ENCODE data around the gene NPY1R. TPM values are rescaled to one million over a fixed set of nuclear protein-coding genes. Genes with fewer than 3 reads are reported as not detected.

NPY1R gene
- total RNA-seq, 2 donors from 2014 or later = not detected

- Mint-ChIP-seq H3K4me1 (ENCODE audit: low read depth) (peaks cover 14% of the 10 kb centered on the region), H3K9me3 (no peaks in the 10 kb centered on the region), H3K27ac (no peak overlapping the region), H3K4me3 (peak overlapping the region; percentile 18 to 40), H3K27me3 (ENCODE audit: low read depth) (peaks cover 48% of the 10 kb centered on the region), H3K36me3 (ENCODE audit: insufficient read depth in 2 of 2) (no peaks in the 10 kb centered on the region)
- ATAC-seq (replicated peaks in 1 of 2) (no peak), DNase-seq (no peak)
These were observed 1.3 kb downstream of the NPY1R start for GRCh38 chr4:163330916-163331628.

DNA sequence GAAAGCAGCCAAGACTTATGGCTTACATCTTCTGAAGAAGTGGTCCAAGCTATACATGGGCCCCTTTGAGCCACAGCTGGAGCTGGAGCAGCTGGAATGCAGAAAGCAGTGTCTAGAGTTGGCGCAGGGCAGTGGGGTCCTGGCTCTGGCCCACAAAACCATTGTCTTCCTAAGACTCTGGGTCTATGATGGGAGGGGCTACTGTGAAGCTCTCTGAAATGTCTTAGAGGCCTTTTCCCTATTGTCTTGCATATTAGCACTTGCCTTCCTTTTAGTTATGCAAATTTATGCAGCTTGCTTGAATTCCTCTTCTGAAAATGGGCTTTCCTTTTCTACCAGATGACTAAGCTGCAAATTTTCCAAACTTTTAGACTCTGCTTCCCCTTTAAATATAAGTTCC lies 15.3 kb downstream of the NPY1R start:
- Mint-ChIP-seq H3K4me1 (ENCODE audit: low read depth) (no peaks in the 10 kb centered on the region), H3K9me3 (peaks cover 14 to 23% of the 10 kb centered on the region in 2 donors), H3K27me3 (ENCODE audit: low read depth) (peaks cover 12% of the 10 kb centered on the region), H3K4me3 (no peak overlapping the region), H3K27ac (no peak overlapping the region), H3K36me3 (ENCODE audit: insufficient read depth in 2 of 2) (peaks cover 5 to 7% of the 10 kb centered on the region in 2 donors)
- DNase-seq = no peak
- no peak for ATAC-seq (replicated peaks in 1 of 2)

DNA sequence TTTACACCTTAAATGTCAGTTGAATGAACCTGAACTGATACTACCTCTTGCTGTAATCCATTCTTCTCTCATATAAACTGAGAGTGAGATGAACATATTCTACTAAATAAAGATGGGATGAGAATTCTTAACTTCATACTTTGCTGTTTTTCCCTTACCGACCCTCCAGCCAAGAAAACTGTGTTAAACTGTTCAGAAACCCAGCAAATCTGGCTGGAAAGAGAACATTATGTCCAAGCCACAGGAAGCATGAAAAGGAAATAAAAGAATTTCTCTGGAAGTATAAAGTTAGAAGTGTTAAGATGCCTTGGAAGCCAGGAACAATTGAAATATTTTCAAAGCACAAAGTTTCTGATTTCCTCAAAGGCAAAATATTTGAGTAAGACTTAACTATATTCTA lies 22.9 kb downstream of the NPY1R start:
- H3K4me1 Mint-ChIP-seq (ENCODE audit: low read depth) = no peaks in the 10 kb centered on the region
- H3K27ac Mint-ChIP-seq = no peak overlapping the region
- H3K9me3 Mint-ChIP-seq = peaks cover 3% of the 10 kb centered on the region in 2 donors
- H3K27me3 Mint-ChIP-seq (ENCODE audit: low read depth) = no peaks in the 10 kb centered on the region
- no peak overlapping the region for H3K4me3 Mint-ChIP-seq
- DNase-seq (no peak), ATAC-seq (replicated peaks in 1 of 2) (no peak)
- H3K36me3 Mint-ChIP-seq (ENCODE audit: insufficient read depth in 2 of 2) = no peaks in the 10 kb centered on the region

GRCh38 chr4:163303069-163303468 lies 29.3 kb downstream of the NPY1R start:
- peaks cover 0 to 1% of the 10 kb centered on the region in 2 donors for H3K9me3 Mint-ChIP-seq
- ATAC-seq (replicated peaks in 1 of 2) (no peak), DNase-seq (no peak)
- no peak overlapping the region for H3K4me3 Mint-ChIP-seq
- no peaks in the 10 kb centered on the region for H3K4me1 Mint-ChIP-seq (ENCODE audit: low read depth)
- no peaks in the 10 kb centered on the region for H3K27me3 Mint-ChIP-seq (ENCODE audit: low read depth)
- H3K36me3 Mint-ChIP-seq (ENCODE audit: insufficient read depth in 2 of 2) = no peaks in the 10 kb centered on the region
- no peak overlapping the region for H3K27ac Mint-ChIP-seq

DNA sequence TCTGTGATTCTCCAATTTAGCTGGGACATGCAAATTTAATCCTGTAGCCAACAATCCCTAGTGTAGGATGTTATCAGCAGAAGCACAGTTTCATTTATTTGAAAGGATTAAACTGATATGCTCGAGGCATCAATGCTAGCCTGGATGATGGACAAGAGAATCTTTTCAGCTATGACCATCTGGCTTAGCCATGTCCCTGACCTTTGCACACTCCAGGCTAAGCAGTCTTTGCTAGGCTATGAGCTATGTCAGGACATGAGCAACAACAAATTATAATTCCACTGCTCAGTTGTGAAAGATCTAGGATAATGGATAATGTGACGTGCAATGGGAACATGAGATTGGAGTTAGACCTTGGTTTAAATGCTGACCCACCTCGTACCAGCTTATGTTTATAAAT lies 32.0 kb downstream of the NPY1R start:
- Mint-ChIP-seq H3K9me3 (peaks cover 0 to 1% of the 10 kb centered on the region in 2 donors), H3K4me1 (ENCODE audit: low read depth) (no peaks in the 10 kb centered on the region), H3K36me3 (ENCODE audit: insufficient read depth in 2 of 2) (no peaks in the 10 kb centered on the region), H3K4me3 (no peak overlapping the region), H3K27ac (no peak overlapping the region), H3K27me3 (ENCODE audit: low read depth) (no peaks in the 10 kb centered on the region)
- DNase-seq (no peak), ATAC-seq (replicated peaks in 1 of 2) (no peak)

DNA sequence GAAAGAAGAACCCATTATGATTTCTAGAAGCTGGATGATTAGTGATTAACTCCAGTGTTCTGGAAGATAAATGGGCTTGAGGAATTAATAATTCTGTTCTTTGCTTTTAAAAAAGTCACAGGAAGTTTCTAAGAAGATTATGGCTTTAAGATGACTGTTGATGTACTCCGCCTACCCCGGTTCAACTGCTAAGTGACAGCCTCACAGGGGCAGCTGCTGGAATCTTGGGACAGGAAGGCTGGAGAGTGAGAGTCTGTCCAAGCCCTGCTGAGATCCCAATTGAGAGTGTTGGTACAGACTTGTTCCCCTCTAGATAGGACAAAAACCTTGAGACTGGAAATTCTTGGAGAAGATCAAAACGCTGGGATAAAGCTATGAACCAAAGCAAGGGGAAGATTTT lies 37.3 kb downstream of the NPY1R start:
- ATAC-seq (replicated peaks in 1 of 2) (no peak), DNase-seq (no peak)
- peaks cover 0 to 1% of the 10 kb centered on the region in 2 donors for H3K9me3 Mint-ChIP-seq
- peaks cover 6% of the 10 kb centered on the region for H3K27me3 Mint-ChIP-seq (ENCODE audit: low read depth)
- no peaks in the 10 kb centered on the region for H3K36me3 Mint-ChIP-seq (ENCODE audit: insufficient read depth in 2 of 2)
- no peaks in the 10 kb centered on the region for H3K4me1 Mint-ChIP-seq (ENCODE audit: low read depth)
- H3K27ac Mint-ChIP-seq = no peak overlapping the region
- H3K4me3 Mint-ChIP-seq = no peak overlapping the region

DNA sequence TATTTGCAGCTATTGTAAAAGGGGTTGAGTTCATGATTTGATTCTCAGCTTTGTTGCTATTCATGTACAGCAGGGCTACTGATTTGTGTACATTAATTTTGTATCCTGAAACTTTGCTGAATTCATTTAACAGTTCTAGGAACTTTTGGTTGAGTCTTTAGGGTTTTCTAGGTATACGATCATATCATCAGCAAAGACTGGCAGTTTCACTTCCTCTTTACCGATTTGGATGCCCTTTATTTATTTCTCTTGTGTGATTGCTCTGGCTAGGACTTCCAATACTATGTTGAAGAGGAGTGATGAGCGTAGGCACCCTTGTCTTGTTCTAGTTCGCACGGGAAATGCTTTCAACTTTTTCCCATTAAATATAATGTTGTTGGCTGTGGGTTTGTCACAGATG lies 48.1 kb downstream of the NPY1R start:
- H3K4me1 Mint-ChIP-seq (ENCODE audit: low read depth) = no peaks in the 10 kb centered on the region

DNA sequence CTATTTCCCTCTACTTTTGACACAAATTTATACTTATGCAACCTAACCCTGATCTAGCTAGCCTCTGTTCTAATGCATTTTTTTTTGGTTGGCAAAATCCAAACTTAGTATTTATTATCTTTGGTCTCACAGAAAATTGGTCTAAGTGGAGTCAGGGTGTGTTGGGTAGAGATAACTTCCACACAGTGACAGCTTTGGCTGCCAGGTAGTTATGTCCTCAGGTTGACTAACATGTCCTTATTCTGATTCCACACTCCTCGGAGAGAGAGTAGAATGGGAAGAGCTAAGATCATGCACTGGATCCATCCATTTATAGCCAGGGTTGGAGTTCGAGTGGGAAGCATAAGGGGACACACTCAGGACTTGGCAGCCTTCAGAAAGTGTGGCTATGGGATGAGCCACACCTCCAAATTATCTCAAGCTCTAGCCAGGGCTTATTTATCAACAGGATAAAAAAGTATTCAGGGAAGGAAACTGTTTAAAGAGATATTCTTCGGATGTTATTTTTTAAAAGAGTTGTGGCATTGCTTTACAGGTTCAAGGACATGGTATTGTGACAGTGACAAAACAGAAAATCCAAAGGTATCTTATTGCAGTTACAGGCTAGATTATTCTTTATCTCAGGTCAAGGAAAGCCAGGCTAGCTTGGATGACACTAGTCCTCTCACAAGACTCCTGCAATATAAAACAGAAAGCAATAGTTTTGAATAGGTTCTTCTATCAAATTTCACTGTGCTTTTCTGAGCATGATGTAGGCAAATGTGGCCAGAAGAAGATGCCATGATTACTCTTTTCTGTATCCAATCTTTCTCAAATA lies 51.5 kb downstream of the NPY1R start:
- Mint-ChIP-seq H3K4me3 (no peak overlapping the region), H3K9me3 (peaks cover 0 to 5% of the 10 kb centered on the region in 2 donors), H3K27me3 (ENCODE audit: low read depth) (no peaks in the 10 kb centered on the region), H3K27ac (no peak overlapping the region), H3K4me1 (ENCODE audit: low read depth) (no peaks in the 10 kb centered on the region), H3K36me3 (ENCODE audit: insufficient read depth in 2 of 2) (peaks cover 0 to 2% of the 10 kb centered on the region in 2 donors)
- ATAC-seq (replicated peaks in 1 of 2) = no peak
- no peak for DNase-seq

More for the DNA sequence above, 48.1 kb downstream of the NPY1R start:
- ATAC-seq (replicated peaks in 1 of 2) (no peak), DNase-seq (no peak)
- Mint-ChIP-seq H3K4me3 (no peak overlapping the region), H3K27me3 (ENCODE audit: low read depth) (no peaks in the 10 kb centered on the region), H3K27ac (no peak overlapping the region), H3K36me3 (ENCODE audit: insufficient read depth in 2 of 2) (peaks cover 0 to 2% of the 10 kb centered on the region in 2 donors), H3K9me3 (peaks cover 0 to 4% of the 10 kb centered on the region in 2 donors)

DNA sequence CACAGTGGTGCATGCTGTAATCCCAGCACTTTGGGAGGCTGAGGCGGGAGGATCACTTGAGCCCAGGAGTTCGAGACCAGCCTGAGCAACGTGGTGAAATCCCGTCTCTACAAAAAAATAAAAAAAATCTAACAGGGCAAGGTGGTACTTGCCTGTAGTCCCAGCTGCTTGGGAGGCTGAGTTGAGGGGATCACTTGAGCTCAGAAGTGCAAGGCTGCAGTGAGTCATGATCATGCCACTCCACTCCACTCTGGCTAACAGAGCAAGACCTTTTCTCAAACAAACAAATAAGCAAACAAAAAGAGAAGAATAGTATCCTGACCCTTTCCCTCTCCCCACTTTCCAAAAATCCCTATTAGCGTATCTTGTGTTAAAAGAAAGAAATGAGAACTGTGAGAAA lies 52.7 kb downstream of the NPY1R start:
- Mint-ChIP-seq H3K36me3 (ENCODE audit: insufficient read depth in 2 of 2) (peaks cover 0 to 1% of the 10 kb centered on the region in 2 donors), H3K4me1 (ENCODE audit: low read depth) (no peaks in the 10 kb centered on the region), H3K4me3 (no peak overlapping the region), H3K9me3 (peaks cover 0 to 5% of the 10 kb centered on the region in 2 donors), H3K27ac (no peak overlapping the region), H3K27me3 (ENCODE audit: low read depth) (no peaks in the 10 kb centered on the region)
- no peak for ATAC-seq (replicated peaks in 1 of 2)
- DNase-seq = no peak

GRCh38 chr4:163274861-163275260 lies 57.5 kb downstream of the NPY1R start:
- H3K27me3 Mint-ChIP-seq (ENCODE audit: low read depth) = peaks cover 4% of the 10 kb centered on the region
- no peak overlapping the region for H3K4me3 Mint-ChIP-seq
- H3K4me1 Mint-ChIP-seq (ENCODE audit: low read depth) = no peaks in the 10 kb centered on the region
- H3K36me3 Mint-ChIP-seq (ENCODE audit: insufficient read depth in 2 of 2) = no peaks in the 10 kb centered on the region
- peaks cover 0 to 2% of the 10 kb centered on the region in 2 donors for H3K9me3 Mint-ChIP-seq
- no peak overlapping the region for H3K27ac Mint-ChIP-seq
- no peak for DNase-seq
- no peak for ATAC-seq (replicated peaks in 1 of 2)

Other genes starting within 250 kb of the NPY1R start
- 10 to 100 TPM; 19.8 to 20.8 TPM for gene NAF1, start 165.7 kb downstream of the NPY1R start, total RNA-seq
- not detected for gene NPY5R, start 11.3 kb upstream of the NPY1R start, total RNA-seq
- not detected for gene TKTL2, start 141.2 kb upstream of the NPY1R start, total RNA-seq
- gene TMA16, start 162.1 kb upstream of the NPY1R start, total RNA-seq = 10 to 100 TPM; 37.1 to 42.7 TPM

All from activated T-cell treated with anti-CD3 and anti-CD28 coated beads, Interleukin-2, amount 50 U/mL, for 72 hours (primary cell).